OCI-LY1 (cell line): ENCODE results near the gene POLG2.

ENCODE experiments used
- H2AFZ ChIP-seq: fragments of 200-600 bp; sonication (generic), shearing (Covaris generic); 2 replicates; pipeline ENCODE4 v1.6.0; 2014; ENCODE audit warnings: antibody characterized with exemption, mild to moderate bottlenecking, low read length
- H3F3A ChIP-seq: fragments of 200-600 bp; sonication (generic), shearing (Covaris generic); 2 replicates; pipeline ENCODE4 v1.6.0; 2014; ENCODE audit warnings: mild to moderate bottlenecking, antibody characterized with exemption, low read length, moderate library complexity; ENCODE audit not compliant: insufficient read depth
- H3K27ac ChIP-seq: fragments of 200-600 bp; sonication (generic); 2 replicates; pipeline ENCODE4 v1.5.1; 2014; ENCODE audit warnings: low read length, mixed run types, mild to moderate bottlenecking, low read depth; ENCODE audit not compliant: poor library complexity, severe bottlenecking
- H3K27me3 ChIP-seq: fragments of 200-600 bp; sonication (generic); 2 replicates; pipeline ENCODE4 v1.6.0; 2014; ENCODE audit warnings: antibody characterized with exemption, mild to moderate bottlenecking, low read length, moderate library complexity; ENCODE audit not compliant: insufficient read depth
- H3K36me3 ChIP-seq: fragments of 200-600 bp; sonication (generic); 2 replicates; pipeline ENCODE4 v1.6.1; 2014; ENCODE audit warnings: mild to moderate bottlenecking, antibody characterized with exemption, low read length, moderate library complexity, mixed read lengths; ENCODE audit not compliant: insufficient read depth
- H3K4me1 ChIP-seq: fragments of 200-600 bp; sonication (generic); 2 replicates; pipeline ENCODE4 v1.5.1; 2014; ENCODE audit warnings: mild to moderate bottlenecking, low read length, moderate library complexity; ENCODE audit not compliant: insufficient read depth, severe bottlenecking
- H3K4me2 ChIP-seq: fragments of 200-600 bp; sonication (generic), shearing (Covaris generic); 2 replicates; pipeline ENCODE4 v1.6.1; 2014; ENCODE audit warnings: low read length
- H3K4me3 ChIP-seq: fragments of 200-600 bp; sonication (generic); 2 replicates; pipeline ENCODE4 v1.5.1; 2014; ENCODE audit warnings: low read length, low read depth, mild to moderate bottlenecking, mixed read lengths; ENCODE audit not compliant: poor library complexity, severe bottlenecking
- H3K79me2 ChIP-seq: fragments of 200-600 bp; shearing (Covaris generic); 2 replicates; pipeline ENCODE4 v1.6.1; 2016; ENCODE audit warnings: mixed run types, low read length, mixed read lengths; ENCODE audit not compliant: insufficient read depth
- H3K9ac ChIP-seq: fragments of 200-600 bp; sonication (generic), shearing (Covaris generic); 2 replicates; pipeline ENCODE4 v1.6.1; 2014; ENCODE audit warnings: mild to moderate bottlenecking, low read length, mixed read lengths
- H3K9me2 ChIP-seq: fragments of 200-600 bp; sonication (generic), shearing (Covaris generic); 2 replicates; pipeline ENCODE4 v1.6.1; 2014; ENCODE audit warnings: low read depth, mild to moderate bottlenecking, low read length, mixed read lengths
- H3K9me3 ChIP-seq: fragments of 200-600 bp; shearing (Covaris generic); 2 replicates; pipeline ENCODE4 v1.6.1; 2014; ENCODE audit warnings: low read length, mixed read lengths
- H4K20me1 ChIP-seq: fragments of 200-600 bp; sonication (generic), shearing (Covaris generic); 2 replicates; pipeline ENCODE4 v1.6.0; 2016; ENCODE audit warnings: mild to moderate bottlenecking, low read length; ENCODE audit not compliant: insufficient read depth
- CTCF ChIP-seq: fragments of 200-600 bp; sonication (generic), shearing (Covaris generic); IDR thresholded peaks from 2 replicates; pipeline ENCODE4 v1.5.1; 2017; ENCODE audit warnings: mild to moderate bottlenecking, antibody characterized with exemption, low read length, moderate library complexity, mixed read lengths
- EZH2 ChIP-seq: fragments of 200-600 bp; sonication (generic), shearing (Covaris generic); IDR thresholded peaks from 2 replicates; pipeline ENCODE4 v1.8.0; 2017; ENCODE audit warnings: borderline replicate concordance, mixed run types, mild to moderate bottlenecking, antibody characterized with exemption, low read length, moderate library complexity, mixed read lengths

The POLG2 gene

DNA sequence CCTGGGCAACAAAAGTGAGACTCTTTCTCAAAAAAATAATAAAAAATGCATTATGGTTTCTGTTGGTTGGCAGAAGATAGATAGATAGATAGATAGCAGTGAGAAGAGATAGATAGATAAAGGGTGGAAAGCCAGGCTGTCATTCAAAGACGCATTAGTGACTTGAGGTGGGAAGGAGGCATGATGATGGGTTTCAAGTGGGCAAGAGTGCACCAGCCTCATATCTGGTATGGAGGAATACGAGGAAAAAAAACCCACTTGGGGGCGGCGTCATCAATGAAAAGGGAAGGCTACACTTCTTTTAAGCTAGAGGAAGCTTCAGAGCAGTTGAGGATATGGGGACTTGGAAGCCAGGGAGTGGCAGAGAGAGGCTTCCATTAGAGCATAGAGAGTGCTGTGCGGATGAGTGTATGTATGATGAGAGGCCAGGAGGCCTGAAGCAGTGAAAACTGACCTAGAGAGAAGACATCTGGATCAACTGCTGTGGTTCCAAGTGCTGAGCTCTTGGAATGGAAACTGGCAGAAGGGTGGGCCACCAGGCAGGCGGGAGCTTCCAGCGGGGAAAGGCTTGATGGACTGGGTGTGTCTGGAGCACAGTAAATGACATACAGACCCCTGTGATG, 41.8 kb upstream of the POLG2 start:
- Histone ChIP-seq H3K27me3 (no peaks in the 10 kb centered on the region), H3K27ac (no peak overlapping the region), H2AFZ (no peak overlapping the region), H3K79me2 (no peaks in the 10 kb centered on the region), H3K9ac (no peak overlapping the region), H3K4me1 (no peaks in the 10 kb centered on the region), H3K36me3 (peaks cover 67% of the 10 kb centered on the region), H3K4me3 (no peak overlapping the region), H3K9me3 (no peaks in the 10 kb centered on the region), H4K20me1 (no peaks in the 10 kb centered on the region), H3K9me2 (no peaks in the 10 kb centered on the region), H3K4me2 (no peak overlapping the region), H3F3A (no peaks in the 10 kb centered on the region)
- TF ChIP-seq CTCF (no peak), EZH2 (no peak)

DNA sequence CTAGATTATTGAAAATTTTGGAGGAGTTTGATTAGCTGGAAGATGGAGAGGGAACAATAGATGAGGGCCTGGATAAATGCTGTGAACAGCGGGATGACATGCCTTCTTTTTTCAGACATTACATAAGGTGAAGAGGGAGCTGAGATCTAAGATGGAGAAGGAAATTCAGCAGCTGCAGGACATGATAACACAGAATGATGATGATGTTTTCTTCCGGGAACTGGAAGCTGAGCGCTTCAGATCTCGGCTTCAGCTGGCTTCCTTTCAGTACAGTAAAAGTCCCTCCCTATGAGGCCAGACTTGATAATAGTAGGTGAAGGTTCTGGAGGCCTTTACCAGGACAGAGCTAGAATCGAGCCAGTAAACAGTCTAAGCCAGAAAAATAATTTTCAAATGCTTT, 40.6 kb upstream of the POLG2 start:
- Histone ChIP-seq H3K4me1 (no peaks in the 10 kb centered on the region), H3F3A (no peaks in the 10 kb centered on the region), H3K27me3 (no peaks in the 10 kb centered on the region), H2AFZ (no peak overlapping the region), H3K9ac (no peak overlapping the region), H3K79me2 (no peaks in the 10 kb centered on the region), H4K20me1 (no peaks in the 10 kb centered on the region), H3K4me2 (no peak overlapping the region), H3K9me3 (no peaks in the 10 kb centered on the region), H3K36me3 (peaks cover 77% of the 10 kb centered on the region), H3K9me2 (no peaks in the 10 kb centered on the region), H3K27ac (no peak overlapping the region), H3K4me3 (no peak overlapping the region)
- TF ChIP-seq CTCF (no peak), EZH2 (no peak)

- H3K9ac ChIP-seq, result no peak overlapping the region
- H3K27me3 ChIP-seq, result no peaks in the 10 kb centered on the region
- H3K36me3 ChIP-seq, result peaks cover 77% of the 10 kb centered on the region
- H2AFZ ChIP-seq, result no peak overlapping the region
- no peaks in the 10 kb centered on the region for H3F3A ChIP-seq
- no peaks in the 10 kb centered on the region for H3K4me1 ChIP-seq
- H3K79me2 ChIP-seq, result no peaks in the 10 kb centered on the region
- H4K20me1 ChIP-seq, result no peaks in the 10 kb centered on the region
- H3K4me2 ChIP-seq, result no peak overlapping the region
- TF ChIP-seq CTCF, result no peak
- no peak for TF ChIP-seq EZH2
- H3K9me2 ChIP-seq, result no peaks in the 10 kb centered on the region
- no peaks in the 10 kb centered on the region for H3K9me3 ChIP-seq
- no peak overlapping the region for H3K27ac ChIP-seq
- no peak overlapping the region for H3K4me3 ChIP-seq
These were observed 40.1 kb upstream of the POLG2 start for GRCh38 chr17:64536913-64537312.
